Duodenal mucosa (tissue), 2 donors: ENCODE results near the gene C12orf60.
"Not testable (repeated sequence)": the region's sequence is repeated elsewhere in the genome, so short reads cannot be mapped to it uniquely, and the experiment has no call there.

ENCODE experiments used
- H3K27ac ChIP-seq: one replicate; pipeline ENCODE4 v1.7.0; 2013; ENCODE audit warnings: low read depth, low read length
- H3K27me3 ChIP-seq, 2 donors: one replicate each; pipeline ENCODE4 v1.7.0; 2013; ENCODE audit warnings: low read length in 2 of 2, control low read depth in 1 of 2; ENCODE audit not compliant: insufficient read depth in 2 of 2, control insufficient read depth in 1 of 2
- H3K36me3 ChIP-seq, 2 donors: one replicate each; pipeline ENCODE4 v1.7.0; 2013; ENCODE audit warnings: low read length in 2 of 2, control low read depth in 1 of 2; ENCODE audit not compliant: insufficient read depth in 2 of 2, control insufficient read depth in 1 of 2
- H3K4me1 ChIP-seq, 2 donors: one replicate each; pipeline ENCODE4 v1.7.0; 2013; ENCODE audit warnings: low read length in 2 of 2, control low read depth in 1 of 2; ENCODE audit not compliant: insufficient read depth in 2 of 2, control insufficient read depth in 1 of 2
- H3K4me3 ChIP-seq, 2 donors: one replicate each; pipeline ENCODE4 v1.7.0; 2013; ENCODE audit warnings: low read length in 2 of 2, low read depth in 1 of 2
- H3K9ac ChIP-seq, 2 donors: one replicate each; pipeline ENCODE4 v1.7.0; 2013; ENCODE audit warnings: low read length in 2 of 2, low read depth in 1 of 2
- H3K9me3 ChIP-seq, 2 donors: one replicate each; pipeline ENCODE4 v1.7.0; 2013; ENCODE audit warnings: low read length in 2 of 2, control low read depth in 1 of 2; ENCODE audit not compliant: control insufficient read depth in 1 of 2

Gene C12orf60, protein sequence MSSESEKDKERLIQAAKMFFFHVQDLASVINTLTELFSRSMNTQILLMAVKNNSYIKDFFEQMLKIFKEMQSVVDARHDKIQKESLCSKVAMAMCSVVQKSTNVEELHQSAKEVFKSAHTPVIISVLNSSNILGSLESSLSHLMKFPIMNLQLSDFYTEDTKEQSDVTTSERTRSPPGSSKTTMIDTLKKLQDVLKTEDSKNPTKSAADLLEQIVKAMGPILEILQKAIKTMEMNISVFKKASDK

DNA sequence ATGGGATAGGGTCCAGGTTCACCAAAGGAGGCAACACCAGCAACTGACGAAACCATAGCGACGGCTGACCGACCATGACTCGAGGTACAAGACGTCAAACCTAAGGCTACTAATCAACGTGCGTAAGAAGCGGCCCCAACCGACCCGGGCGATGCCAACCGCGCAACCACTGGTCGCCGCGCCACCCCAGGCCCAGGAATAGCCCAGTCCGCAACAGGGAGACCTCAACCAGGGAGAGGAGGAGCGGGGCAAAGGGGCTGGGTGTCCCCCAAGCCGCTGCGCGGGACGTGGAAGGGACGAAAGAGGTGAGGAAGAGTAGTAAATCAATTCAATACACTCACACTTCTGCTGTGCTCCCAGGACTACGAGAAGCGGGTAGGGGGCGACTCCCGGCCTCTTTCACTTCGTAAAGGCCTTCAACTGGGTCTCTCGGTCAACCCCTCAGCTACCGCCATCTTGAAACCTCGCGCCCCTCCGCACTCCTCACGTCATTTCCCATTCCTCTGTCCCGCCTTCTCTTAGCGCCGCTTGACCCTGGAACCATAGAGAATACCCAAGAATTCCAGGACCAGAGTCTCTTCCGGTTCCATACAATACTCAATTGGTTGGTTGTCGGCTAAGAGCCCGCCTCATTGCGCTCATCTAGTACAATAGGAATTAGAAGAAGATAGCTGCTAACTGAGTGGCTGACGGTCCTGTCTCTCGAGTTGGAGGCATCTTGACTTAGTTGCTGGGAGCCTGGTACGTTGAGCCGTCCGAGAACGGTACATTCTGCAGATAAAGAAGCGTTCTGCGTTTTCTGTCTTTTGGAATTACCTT lies at the start of gene C12orf60, which contains the start of gene WBP11:
Gene C12orf60, plus strand, starts transcription at position 660 of the 819 bp plus-strand sequence. CDS start 19,266 bp downstream, outside the sequence.
Gene WBP11, minus strand, starts transcription at position 468 of the 819 bp plus-strand sequence. CDS start 2,095 bp downstream, outside the sequence.
- peaks cover 4 to 9% of the 10 kb centered on the region in 2 donors for H3K36me3 ChIP-seq
- H3K27me3 ChIP-seq, result no peaks in the 10 kb centered on the region
- H3K27ac ChIP-seq, result peak within 1 kb of the TSS; percentile 84
- no peaks in the 10 kb centered on the region for H3K9me3 ChIP-seq
- H3K4me3 ChIP-seq, result peak within 1 kb of the TSS; percentile 99
- H3K9ac ChIP-seq, result peak within 1 kb of the TSS; percentile 95 to 97
- H3K4me1 ChIP-seq, result peaks cover 13 to 22% of the 10 kb centered on the region in 2 donors

DNA sequence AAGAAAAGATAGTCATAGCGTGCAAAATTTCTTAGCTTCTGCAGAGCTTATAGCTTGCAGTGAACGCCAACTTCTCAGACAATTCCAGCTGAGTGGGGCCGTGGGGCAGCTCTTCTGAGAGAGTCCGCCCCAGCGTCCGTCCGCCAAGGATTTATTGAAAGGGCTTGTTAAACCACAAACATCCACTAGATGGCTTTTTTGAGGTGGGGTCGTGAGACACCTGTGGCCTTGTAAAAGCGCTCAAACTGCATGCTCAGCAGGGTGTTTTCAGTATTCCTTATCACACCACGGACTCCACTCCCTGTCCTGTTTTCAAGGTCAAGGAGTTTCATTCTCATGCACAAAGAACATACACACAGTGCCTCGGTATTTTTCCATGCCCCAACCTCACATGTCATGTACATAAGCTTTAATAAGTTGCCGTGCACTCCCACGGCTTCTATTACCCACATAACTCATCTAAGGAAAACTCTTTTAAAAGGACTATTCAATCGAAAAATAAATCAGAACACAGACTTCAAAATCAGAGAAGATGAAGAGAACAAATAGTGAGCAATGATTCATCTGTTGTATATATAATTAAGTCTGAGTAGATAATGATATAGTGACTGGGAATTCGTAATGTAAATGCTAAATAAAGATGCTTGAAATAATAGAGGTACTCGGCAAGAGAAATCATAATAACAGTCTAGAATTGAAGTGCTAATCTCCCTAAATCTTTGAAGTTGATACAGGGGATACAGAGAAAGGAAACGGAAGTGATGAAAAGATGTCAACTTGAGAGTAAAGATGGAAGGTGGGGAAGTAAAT lies 46.9 kb upstream of the C12orf60 start:
- H3K27ac ChIP-seq, result no peak overlapping the region
- no peak overlapping the region for H3K4me3 ChIP-seq
- peaks cover 0 to 14% of the 10 kb centered on the region in 2 donors for H3K9me3 ChIP-seq
- no peaks in the 10 kb centered on the region for H3K36me3 ChIP-seq
- no peaks in the 10 kb centered on the region for H3K4me1 ChIP-seq
- H3K9ac ChIP-seq, result no peak overlapping the region
- no peaks in the 10 kb centered on the region for H3K27me3 ChIP-seq

DNA sequence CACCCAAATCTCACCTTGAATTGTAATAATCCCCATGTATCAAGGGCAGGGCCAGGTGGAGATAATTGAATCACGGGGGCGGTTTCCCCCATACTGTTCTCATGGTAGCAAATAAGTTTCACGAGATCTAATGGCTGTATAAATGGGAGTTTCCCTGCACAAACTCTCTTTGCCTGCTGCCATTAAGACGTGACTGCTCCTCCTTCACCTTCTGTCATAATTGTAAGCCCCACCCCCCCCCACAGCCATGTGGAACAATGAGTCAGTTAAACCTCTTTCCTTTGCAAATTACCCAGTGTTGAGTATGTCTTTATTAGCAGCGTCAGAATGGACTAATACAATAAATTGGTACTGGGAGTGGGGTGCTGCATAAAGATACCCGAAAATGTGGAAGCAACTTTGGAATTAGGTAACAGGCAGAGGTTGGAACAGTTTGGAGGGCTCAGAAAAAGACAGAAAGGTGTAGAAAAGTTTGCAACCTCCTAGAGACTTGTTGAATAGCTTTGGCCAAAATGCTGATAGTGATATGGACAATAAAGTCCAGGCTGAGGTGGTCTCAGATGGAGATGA lies 43.7 kb upstream of the C12orf60 start:
- H3K36me3 ChIP-seq, H3K27ac ChIP-seq, H3K4me1 ChIP-seq, H3K4me3 ChIP-seq, H3K9ac ChIP-seq, H3K27me3 ChIP-seq: not testable (repeated sequence)
- H3K9me3 ChIP-seq, result peaks cover 0 to 14% of the 10 kb centered on the region in 2 donors

DNA sequence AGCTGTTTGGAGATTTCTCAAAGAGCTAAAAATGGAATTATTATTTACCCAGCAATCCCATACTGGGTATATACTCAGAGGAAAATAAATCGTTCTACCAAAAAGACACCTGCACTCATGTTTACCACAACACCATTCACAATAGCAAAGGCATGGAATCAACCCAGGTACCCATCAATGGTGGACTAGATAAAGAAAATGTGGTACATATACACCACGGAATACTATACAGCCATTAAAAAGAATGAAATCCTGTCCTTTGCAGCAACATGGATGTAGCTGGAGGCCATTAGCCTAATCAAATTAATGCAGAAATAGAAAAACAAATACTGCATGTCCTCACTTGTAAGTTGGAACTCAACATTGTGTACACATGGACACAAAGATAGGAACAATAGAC lies 38.1 kb upstream of the C12orf60 start:
- no peaks in the 10 kb centered on the region for H3K27me3 ChIP-seq
- H3K4me1 ChIP-seq, result peaks cover 0 to 6% of the 10 kb centered on the region in 2 donors
- H3K9me3 ChIP-seq, result peaks cover 0 to 10% of the 10 kb centered on the region in 2 donors
- H3K36me3 ChIP-seq, result peaks cover 0 to 3% of the 10 kb centered on the region in 2 donors
- no peak overlapping the region for H3K9ac ChIP-seq
- H3K4me3 ChIP-seq, result no peak overlapping the region
- H3K27ac ChIP-seq, result no peak overlapping the region

DNA sequence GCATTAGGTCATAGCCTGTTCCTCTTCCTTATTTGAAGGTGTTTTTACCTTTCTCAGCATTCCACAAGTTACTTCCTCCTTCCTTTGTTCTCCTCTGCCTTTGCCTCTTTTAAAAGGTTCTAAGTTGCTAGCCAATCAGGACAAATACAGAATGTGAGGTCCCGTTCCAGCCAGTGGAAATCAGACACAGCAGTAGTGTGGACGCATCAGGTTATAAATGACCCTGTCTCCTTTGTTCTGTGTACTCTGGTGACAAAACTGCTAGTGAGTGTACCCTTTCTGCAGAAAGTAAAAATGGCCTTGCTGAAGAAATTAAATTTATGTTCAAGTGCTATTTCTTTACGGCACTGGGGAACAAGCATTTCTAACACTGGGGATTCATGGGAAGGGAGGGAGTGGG lies 37.5 kb upstream of the C12orf60 start:
- not testable (repeated sequence) for H3K4me1 ChIP-seq, H3K9me3 ChIP-seq, H3K27ac ChIP-seq, H3K9ac ChIP-seq, H3K36me3 ChIP-seq, H3K27me3 ChIP-seq, H3K4me3 ChIP-seq

DNA sequence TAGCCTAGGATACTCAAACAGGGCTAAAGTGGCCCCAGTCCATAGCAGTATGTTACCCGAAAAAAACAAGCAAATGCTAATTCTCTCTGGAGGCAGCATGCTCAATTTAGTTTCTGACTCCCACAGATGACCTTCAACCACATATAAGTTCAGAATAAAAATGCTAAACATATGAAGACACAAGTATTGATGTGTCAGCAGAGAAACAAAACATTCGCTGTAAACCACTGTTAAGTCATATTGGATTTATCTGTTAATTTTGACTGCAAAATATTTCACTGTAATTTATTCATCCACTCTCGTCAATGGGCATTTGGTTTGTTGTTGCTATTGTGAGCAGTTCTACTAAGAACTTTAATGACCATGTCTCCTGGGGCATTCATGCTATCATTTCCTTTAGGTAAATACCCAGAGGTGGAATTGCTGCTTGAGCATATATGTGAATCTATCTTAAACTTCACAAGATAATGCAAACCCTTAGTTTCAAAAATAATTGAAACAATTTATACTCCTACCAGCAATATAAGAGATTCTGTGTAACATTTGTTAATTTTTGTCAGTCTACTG lies 36.7 kb upstream of the C12orf60 start:
- Histone ChIP-seq H3K4me1 (peaks cover 0 to 6% of the 10 kb centered on the region in 2 donors), H3K27ac (no peak overlapping the region), H3K27me3 (no peaks in the 10 kb centered on the region), H3K9ac (no peak overlapping the region), H3K36me3 (peaks cover 0 to 3% of the 10 kb centered on the region in 2 donors), H3K4me3 (no peak overlapping the region), H3K9me3 (peaks cover 0 to 4% of the 10 kb centered on the region in 2 donors)

DNA sequence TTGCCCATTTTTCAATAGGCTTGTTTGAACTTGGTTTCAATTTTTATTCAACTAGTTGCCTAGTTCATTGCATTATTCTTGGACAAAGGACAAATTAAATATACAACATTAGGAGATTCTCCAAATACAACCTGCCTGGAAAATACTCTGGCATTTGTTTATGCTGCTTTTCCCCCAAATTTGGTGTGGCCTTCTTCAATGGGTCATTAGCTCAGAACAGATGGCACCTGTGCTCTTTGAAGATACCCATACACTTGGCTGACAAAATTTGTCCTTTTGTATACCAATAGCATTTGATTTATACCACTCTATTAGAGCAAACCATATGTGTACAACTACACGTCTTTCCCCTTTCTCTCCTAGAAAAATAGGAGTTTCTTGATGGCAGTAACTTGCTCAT lies 35.9 kb upstream of the C12orf60 start:
- H3K4me1 ChIP-seq, result peaks cover 0 to 6% of the 10 kb centered on the region in 2 donors
- H3K9ac ChIP-seq, result no peak overlapping the region
- no peak overlapping the region for H3K27ac ChIP-seq
- H3K27me3 ChIP-seq, result no peaks in the 10 kb centered on the region
- H3K36me3 ChIP-seq, result peaks cover 0 to under 1% of the 10 kb centered on the region in 2 donors
- H3K9me3 ChIP-seq, result peaks cover 0 to 4% of the 10 kb centered on the region in 2 donors
- H3K4me3 ChIP-seq, result peak overlapping the region; percentile 26 to 45

DNA sequence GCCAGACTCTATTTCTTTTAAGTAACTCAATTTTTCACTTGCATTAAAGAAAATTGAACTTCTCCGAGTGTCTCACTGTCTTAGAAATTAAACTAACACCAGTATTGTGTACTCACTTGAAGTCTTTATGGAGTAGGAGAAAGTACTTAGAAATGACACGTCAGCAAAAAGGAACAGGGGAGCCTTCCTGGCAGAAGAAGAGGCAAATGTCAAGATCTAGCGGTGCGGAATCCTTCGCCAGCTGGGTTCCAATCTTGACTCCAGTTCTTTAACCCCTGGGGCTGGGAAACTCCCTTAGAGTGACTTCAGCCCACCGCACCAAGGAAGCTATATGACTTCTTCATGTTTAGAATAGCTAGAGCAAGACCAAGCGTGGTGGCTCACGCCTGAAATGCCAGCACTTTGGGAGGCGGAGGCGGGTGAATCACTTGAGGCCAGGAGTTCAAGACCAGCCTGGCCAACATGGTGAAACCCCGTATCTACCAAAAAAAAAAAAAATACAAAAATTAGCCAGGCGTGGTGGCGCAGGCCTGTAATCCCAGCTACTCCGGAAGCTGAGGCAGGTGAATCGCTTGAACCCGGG lies 34.6 kb upstream of the C12orf60 start:
- peak overlapping the region; percentile 90 to 93 for H3K4me3 ChIP-seq
- H3K36me3 ChIP-seq, result no peaks in the 10 kb centered on the region
- H3K4me1 ChIP-seq, result peaks cover 0 to 6% of the 10 kb centered on the region in 2 donors
- peak overlapping the region; percentile 97 for H3K27ac ChIP-seq
- H3K27me3 ChIP-seq, result no peaks in the 10 kb centered on the region
- H3K9ac ChIP-seq, result peak overlapping the region; percentile 92 to 98
- peaks cover 0 to 4% of the 10 kb centered on the region in 2 donors for H3K9me3 ChIP-seq

DNA sequence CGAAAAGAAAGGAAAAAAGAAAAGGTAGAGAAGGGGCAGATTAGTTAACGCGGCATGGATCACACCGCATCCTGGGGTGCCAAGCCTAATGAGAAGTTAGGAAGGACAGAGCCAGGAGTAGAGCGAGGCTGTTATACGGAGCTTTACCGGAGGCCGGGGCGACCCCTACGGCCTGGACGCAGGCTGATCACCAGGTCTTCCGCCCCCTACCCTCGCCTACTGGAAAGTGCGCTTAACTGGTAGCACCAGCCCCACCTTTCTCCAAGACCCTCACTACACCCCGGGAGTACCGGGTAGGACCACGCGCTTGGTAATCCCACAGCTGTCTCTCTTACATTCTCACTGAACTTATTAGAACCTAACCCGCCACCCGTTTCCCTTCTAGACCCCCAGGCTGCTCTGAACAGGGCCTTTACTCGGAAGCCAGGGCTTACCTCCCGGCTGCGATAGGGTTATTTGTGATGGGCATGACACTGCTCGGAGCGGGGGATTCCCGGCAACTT lies 34.0 kb upstream of the C12orf60 start:
- Histone ChIP-seq H3K9ac (peak overlapping the region; percentile 92 to 98), H3K4me3 (peak overlapping the region; percentile 90 to 93), H3K27me3 (no peaks in the 10 kb centered on the region), H3K4me1 (peaks cover 0 to 6% of the 10 kb centered on the region in 2 donors), H3K27ac (peak overlapping the region; percentile 97), H3K9me3 (peaks cover 0 to 4% of the 10 kb centered on the region in 2 donors), H3K36me3 (no peaks in the 10 kb centered on the region)
